GM13977 (cell line): Measurements from ENCODE around the gene KLHL26.
A peak's percentile ranks its signal among the peaks of the same experiment; 100 is the strongest.
"Not testable (repeated sequence)": the region's sequence is repeated elsewhere in the genome, so short reads cannot be mapped to it uniquely, and the experiment has no call there.

ENCODE experiments used
- DNase-seq: peaks from one replicate; pipeline ENCODE4 v3.0.0; 2012; ENCODE audit warnings: low spot score
- CTCF ChIP-seq: IDR thresholded peaks from 2 replicates; pipeline ENCODE4 v1.5.1; 2012; ENCODE audit warnings: mild to moderate bottlenecking, control low read depth; ENCODE audit not compliant: insufficient read depth; ENCODE audit errors: extremely low read depth, missing control alignments
- in situ Hi-C: fragments of 300-500 bp; cut with MboI; formaldehyde crosslinking; loops from one replicate; pipeline ENCODE4 v1.12.0; 2022; ENCODE audit warnings: low sequenced_read_pairs, low pct_unique_long_range_greater_than_20kb, mixed read lengths, inconsistent platforms; ENCODE audit not compliant: unreplicated experiment

KLHL26 gene

GRCh38 chr19:18590273-18591272 is 46.3 kb upstream of the KLHL26 start:
- TF ChIP-seq CTCF: no peak
- no peak for DNase-seq
- in situ Hi-C loops: no loop called here

- in situ Hi-C loops: no loop called here
- TF ChIP-seq CTCF: no peak
- DNase-seq: no peak
Measured at GRCh38 chr19:18591735-18592385, 45.0 kb upstream of the KLHL26 start.

- in situ Hi-C loops, DNase-seq: not testable (repeated sequence)
Measured at GRCh38 chr19:18592732-18593131, 44.1 kb upstream of the KLHL26 start.

- peak; percentile 54 for DNase-seq
- no peak for TF ChIP-seq CTCF
- in situ Hi-C loops: no loop called here
Measured at GRCh38 chr19:18593367-18594095, 43.3 kb upstream of the KLHL26 start.

- peak; percentile 96 for DNase-seq
- peak; percentile 94 for TF ChIP-seq CTCF
- in situ Hi-C loops: no loop called here
Measured at GRCh38 chr19:18594096-18594823, 42.6 kb upstream of the KLHL26 start.

- DNase-seq: peak; percentile 59
- no peak for TF ChIP-seq CTCF
- in situ Hi-C loops: no loop called here
Measured at GRCh38 chr19:18594824-18595373, 41.9 kb upstream of the KLHL26 start.
